HepG2 (cell line): Measurements from ENCODE around the gene TNFRSF9. TPM values are rescaled to one million over a fixed set of nuclear protein-coding genes. Genes with fewer than 3 reads are reported as not detected.
A peak's percentile ranks its signal among the peaks of the same experiment; 100 is the strongest.

Experiments
- ATF1 ChIP-seq: IDR thresholded peaks from 2 replicates; pipeline ENCODE4 v1.6.1; 2016; ENCODE audit warnings: mild to moderate bottlenecking, control low read depth
- CREB1 ChIP-seq, 2 experiments: fragments of 450-650 bp in 1 of 2; IDR thresholded peaks; 2 replicates each; pipeline ENCODE4 v1.6.1; 2016 to 2017; ENCODE audit warnings: control low read depth in 1 of 2, mild to moderate bottlenecking in 1 of 2, missing compliant biosample characterization in 1 of 2, missing genetic modification characterization in 1 of 2
- FOXO1 ChIP-seq: sonication (generic); formaldehyde crosslinking; IDR thresholded peaks from 2 replicates; pipeline ENCODE4 v1.4.0; 2020; ENCODE audit warnings: missing genetic modification reagents
- HIVEP1 ChIP-seq: sonication (generic); formaldehyde crosslinking; IDR thresholded peaks from 2 replicates; pipeline ENCODE4 v1.4.0; 2020; ENCODE audit warnings: mild to moderate bottlenecking, missing genetic modification reagents
- HMG20B ChIP-seq: conservative IDR thresholded peaks from 2 replicates; pipeline ENCODE4 v1.6.1; 2016; ENCODE audit warnings: missing genetic modification reagents, missing compliant biosample characterization
- IKZF4 ChIP-seq: sonication (generic); formaldehyde crosslinking; IDR thresholded peaks from 2 replicates; pipeline ENCODE4 v1.5.1; 2020; ENCODE audit warnings: borderline replicate concordance, mild to moderate bottlenecking, low read depth, missing genetic modification reagents; ENCODE audit errors: not compliant biosample characterization
- JUND ChIP-seq: sonication (generic); formaldehyde crosslinking; IDR thresholded peaks from 2 replicates; pipeline ENCODE4 v1.8.0; 2022; ENCODE audit warnings: mild to moderate bottlenecking, missing genetic modification reagents
- KDM4B ChIP-seq: sonication (generic); formaldehyde crosslinking; IDR thresholded peaks from 2 replicates; pipeline ENCODE4 v1.4.0; 2020; ENCODE audit warnings: missing genetic modification reagents
- NBN ChIP-seq: fragments of 450-650 bp; conservative IDR thresholded peaks from 2 replicates; pipeline ENCODE4 v1.6.1; 2017
- PHF20 ChIP-seq: sonication (generic); formaldehyde crosslinking; IDR thresholded peaks from 2 replicates; pipeline ENCODE4 v1.5.0; 2020; ENCODE audit warnings: mild to moderate bottlenecking, missing genetic modification reagents
- PHF21A ChIP-seq: sonication (generic); formaldehyde crosslinking; IDR thresholded peaks from 2 replicates; pipeline ENCODE4 v1.5.0; 2020; ENCODE audit warnings: mild to moderate bottlenecking, missing genetic modification reagents
- PTBP1 ChIP-seq: fragments of 200-400 bp; formaldehyde crosslinking; IDR thresholded peaks from 2 replicates; pipeline ENCODE4 v1.6.1; 2018; ENCODE audit warnings: low read length, low read depth; ENCODE audit not compliant: poor library complexity, severe bottlenecking
- SYNCRIP ChIP-seq: fragments of 200-400 bp; formaldehyde crosslinking; IDR thresholded peaks from 2 replicates; pipeline ENCODE4 v1.6.1; 2018; ENCODE audit warnings: mild to moderate bottlenecking, low read depth, low read length; ENCODE audit not compliant: insufficient read depth
- TGIF2 ChIP-seq: IDR thresholded peaks from 2 replicates; pipeline ENCODE4 v1.6.1; 2016; ENCODE audit warnings: control low read depth, missing compliant biosample characterization
- ZNF747 ChIP-seq: sonication (generic); formaldehyde crosslinking; IDR thresholded peaks from 2 replicates; pipeline ENCODE4 v1.8.1; 2023; ENCODE audit warnings: missing genetic modification reagents, mild to moderate bottlenecking, borderline replicate concordance
- polyA plus RNA-seq, 8 experiments: library from polyadenylated mRNA; depleted of rRNA in 3 of 8; stranded (reverse) in 7 of 8; unstranded in 1 of 8; fragments of >200 nt; fragmentation: Illumina TruSeq in 4 of 8; extraction: Trizol in 4 of 8; gene quantifications; 2 replicates each; pipeline versions ENCODE4 v1.2.1 to v1.2.3, GENCODE V29; 2011 to 2016; ENCODE audit warnings: low read depth in 4 of 8, missing spikeins in 1 of 8, mixed read lengths in 1 of 8; ENCODE audit not compliant: insufficient read depth in 1 of 8
- total RNA-seq, 5 experiments: library from RNA; depleted of rRNA; stranded (reverse); fragments of >200 nt; fragmentation: Illumina TruSeq; extraction: Trizol; gene quantifications; 2 replicates each; pipeline ENCODE4 v1.2.3, GENCODE V29; 2016; ENCODE audit warnings: low read depth in 1 of 5
- TF ChIP-seq, protein P1 (sequence below): sonication (generic); formaldehyde crosslinking; IDR thresholded peaks from 2 replicates; pipeline ENCODE4 v1.4.0; 2020; ENCODE audit warnings: mild to moderate bottlenecking, missing genetic modification reagents, borderline replicate concordance
- TF ChIP-seq, protein P2 (sequence below): sonication (generic); formaldehyde crosslinking; IDR thresholded peaks from 2 replicates; pipeline ENCODE4 v1.5.1; 2020; ENCODE audit warnings: mild to moderate bottlenecking, missing genetic modification reagents, moderate library complexity
- TF ChIP-seq, protein P3 (sequence below): sonication (generic); formaldehyde crosslinking; IDR thresholded peaks from 2 replicates; pipeline ENCODE4 v1.4.0; 2020; ENCODE audit warnings: missing genetic modification reagents, low read depth, mild to moderate bottlenecking, borderline replicate concordance
- TF ChIP-seq, protein P4 (sequence below): sonication (generic); formaldehyde crosslinking; conservative IDR thresholded peaks from 2 replicates; pipeline ENCODE4 v1.4.0; 2020; ENCODE audit warnings: missing genetic modification reagents

TNFRSF9 gene
- total and polyA plus RNA-seq, 2 of the 13 experiments (the other 11 are each of a cell fraction or from before 2014, with no cell fraction given) = 0.07 TPM; not detected in 1

DNA sequence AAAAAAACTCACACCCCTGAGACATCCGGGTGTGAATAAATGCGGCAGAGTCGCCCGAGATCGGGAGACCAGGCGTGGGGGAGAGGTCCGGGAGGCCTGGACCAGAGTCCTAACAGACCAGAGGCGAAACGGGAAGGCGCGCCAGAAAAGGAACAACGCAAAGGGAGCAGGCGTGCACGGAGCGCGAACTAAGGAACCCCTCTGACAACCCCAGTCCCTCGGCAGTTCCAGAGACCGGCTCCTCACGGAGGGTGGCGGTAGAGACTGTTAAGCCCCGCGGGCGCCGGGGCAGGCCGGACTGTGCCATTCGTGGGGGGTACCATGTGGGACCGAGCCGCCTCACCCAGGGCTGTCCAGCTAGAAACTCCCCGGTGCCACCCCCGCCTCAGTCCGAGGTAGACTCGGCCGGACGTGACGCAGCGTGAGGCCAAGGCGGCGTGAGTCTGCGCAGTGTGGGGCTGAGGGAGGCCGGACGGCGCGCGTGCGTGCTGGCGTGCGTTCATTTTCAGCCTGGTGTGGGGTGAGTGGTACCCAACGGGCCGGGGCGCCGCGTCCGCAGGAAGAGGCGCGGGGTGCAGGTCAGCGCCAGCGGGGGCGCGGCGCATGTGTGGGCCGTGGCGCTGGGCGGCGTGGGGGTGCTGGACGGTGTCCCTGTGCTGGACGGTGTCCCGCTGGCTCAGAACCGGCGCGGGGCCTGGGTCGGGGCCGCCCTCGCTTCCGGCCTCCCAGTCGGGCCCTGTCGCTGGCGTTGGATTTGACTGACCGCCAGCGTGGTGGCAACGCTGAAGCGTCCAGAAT, 20.8 kb upstream of the TNFRSF9 start, which contains the start of gene PARK7 (continued):
- TF ChIP-seq, protein P1, sequence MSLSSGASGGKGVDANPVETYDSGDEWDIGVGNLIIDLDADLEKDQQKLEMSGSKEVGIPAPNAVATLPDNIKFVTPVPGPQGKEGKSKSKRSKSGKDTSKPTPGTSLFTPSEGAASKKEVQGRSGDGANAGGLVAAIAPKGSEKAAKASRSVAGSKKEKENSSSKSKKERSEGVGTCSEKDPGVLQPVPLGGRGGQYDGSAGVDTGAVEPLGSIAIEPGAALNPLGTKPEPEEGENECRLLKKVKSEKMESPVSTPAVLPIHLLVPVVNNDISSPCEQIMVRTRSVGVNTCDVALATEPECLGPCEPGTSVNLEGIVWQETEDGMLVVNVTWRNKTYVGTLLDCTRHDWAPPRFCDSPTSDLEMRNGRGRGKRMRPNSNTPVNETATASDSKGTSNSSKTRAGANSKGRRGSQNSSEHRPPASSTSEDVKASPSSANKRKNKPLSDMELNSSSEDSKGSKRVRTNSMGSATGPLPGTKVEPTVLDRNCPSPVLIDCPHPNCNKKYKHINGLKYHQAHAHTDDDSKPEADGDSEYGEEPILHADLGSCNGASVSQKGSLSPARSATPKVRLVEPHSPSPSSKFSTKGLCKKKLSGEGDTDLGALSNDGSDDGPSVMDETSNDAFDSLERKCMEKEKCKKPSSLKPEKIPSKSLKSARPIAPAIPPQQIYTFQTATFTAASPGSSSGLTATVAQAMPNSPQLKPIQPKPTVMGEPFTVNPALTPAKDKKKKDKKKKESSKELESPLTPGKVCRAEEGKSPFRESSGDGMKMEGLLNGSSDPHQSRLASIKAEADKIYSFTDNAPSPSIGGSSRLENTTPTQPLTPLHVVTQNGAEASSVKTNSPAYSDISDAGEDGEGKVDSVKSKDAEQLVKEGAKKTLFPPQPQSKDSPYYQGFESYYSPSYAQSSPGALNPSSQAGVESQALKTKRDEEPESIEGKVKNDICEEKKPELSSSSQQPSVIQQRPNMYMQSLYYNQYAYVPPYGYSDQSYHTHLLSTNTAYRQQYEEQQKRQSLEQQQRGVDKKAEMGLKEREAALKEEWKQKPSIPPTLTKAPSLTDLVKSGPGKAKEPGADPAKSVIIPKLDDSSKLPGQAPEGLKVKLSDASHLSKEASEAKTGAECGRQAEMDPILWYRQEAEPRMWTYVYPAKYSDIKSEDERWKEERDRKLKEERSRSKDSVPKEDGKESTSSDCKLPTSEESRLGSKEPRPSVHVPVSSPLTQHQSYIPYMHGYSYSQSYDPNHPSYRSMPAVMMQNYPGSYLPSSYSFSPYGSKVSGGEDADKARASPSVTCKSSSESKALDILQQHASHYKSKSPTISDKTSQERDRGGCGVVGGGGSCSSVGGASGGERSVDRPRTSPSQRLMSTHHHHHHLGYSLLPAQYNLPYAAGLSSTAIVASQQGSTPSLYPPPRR (CRISPR knock-in tag) = peak; percentile 63; the same call in 1 of the 2 replicates
- peak; percentile 33; the same call in 1 of the 2 replicates for TF ChIP-seq JUND (CRISPR knock-in tag)
- peak; percentile 91 for TF ChIP-seq CREB1 (IDR thresholded peaks at IDR 0.05)
- TF ChIP-seq CREB1 (CRISPR knock-in tag; IDR thresholded peaks at IDR 0.05) = peak; percentile 98
- no peak for TF ChIP-seq KDM4B (CRISPR knock-in tag)
- no peak for TF ChIP-seq NBN
- TF ChIP-seq, protein P2, sequence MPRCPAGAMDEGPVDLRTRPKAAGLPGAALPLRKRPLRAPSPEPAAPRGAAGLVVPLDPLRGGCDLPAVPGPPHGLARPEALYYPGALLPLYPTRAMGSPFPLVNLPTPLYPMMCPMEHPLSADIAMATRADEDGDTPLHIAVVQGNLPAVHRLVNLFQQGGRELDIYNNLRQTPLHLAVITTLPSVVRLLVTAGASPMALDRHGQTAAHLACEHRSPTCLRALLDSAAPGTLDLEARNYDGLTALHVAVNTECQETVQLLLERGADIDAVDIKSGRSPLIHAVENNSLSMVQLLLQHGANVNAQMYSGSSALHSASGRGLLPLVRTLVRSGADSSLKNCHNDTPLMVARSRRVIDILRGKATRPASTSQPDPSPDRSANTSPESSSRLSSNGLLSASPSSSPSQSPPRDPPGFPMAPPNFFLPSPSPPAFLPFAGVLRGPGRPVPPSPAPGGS = peak; percentile 98
- TF ChIP-seq HIVEP1 (CRISPR knock-in tag) = peak; percentile 65; the same call in 1 of the 2 replicates
- TF ChIP-seq, protein P3, sequence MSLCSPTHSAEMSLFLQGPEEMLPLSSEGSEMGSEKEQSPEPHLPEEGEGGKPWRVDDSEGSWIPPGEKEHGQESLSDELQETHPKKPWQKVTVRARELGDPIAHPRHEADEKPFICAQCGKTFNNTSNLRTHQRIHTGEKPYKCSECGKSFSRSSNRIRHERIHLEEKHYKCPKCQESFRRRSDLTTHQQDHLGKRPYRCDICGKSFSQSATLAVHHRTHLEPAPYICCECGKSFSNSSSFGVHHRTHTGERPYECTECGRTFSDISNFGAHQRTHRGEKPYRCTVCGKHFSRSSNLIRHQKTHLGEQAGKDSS (CRISPR knock-in tag) = peak; percentile 85; the same call in 1 of the 2 replicates
- peak; percentile 36; the same call in 1 of the 2 replicates for TF ChIP-seq TGIF2 (CRISPR knock-in tag)
- TF ChIP-seq, protein P4, sequence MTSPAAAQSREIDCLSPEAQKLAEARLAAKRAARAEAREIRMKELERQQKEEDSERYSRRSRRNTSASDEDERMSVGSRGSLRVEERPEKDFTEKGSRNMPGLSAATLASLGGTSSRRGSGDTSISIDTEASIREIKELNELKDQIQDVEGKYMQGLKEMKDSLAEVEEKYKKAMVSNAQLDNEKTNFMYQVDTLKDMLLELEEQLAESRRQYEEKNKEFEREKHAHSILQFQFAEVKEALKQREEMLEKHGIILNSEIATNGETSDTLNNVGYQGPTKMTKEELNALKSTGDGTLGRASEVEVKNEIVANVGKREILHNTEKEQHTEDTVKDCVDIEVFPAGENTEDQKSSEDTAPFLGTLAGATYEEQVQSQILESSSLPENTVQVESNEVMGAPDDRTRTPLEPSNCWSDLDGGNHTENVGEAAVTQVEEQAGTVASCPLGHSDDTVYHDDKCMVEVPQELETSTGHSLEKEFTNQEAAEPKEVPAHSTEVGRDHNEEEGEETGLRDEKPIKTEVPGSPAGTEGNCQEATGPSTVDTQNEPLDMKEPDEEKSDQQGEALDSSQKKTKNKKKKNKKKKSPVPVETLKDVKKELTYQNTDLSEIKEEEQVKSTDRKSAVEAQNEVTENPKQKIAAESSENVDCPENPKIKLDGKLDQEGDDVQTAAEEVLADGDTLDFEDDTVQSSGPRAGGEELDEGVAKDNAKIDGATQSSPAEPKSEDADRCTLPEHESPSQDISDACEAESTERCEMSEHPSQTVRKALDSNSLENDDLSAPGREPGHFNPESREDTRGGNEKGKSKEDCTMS (CRISPR knock-in tag) = no peak
- TF ChIP-seq IKZF4 (CRISPR knock-in tag) = no peak
- peak; percentile 54 for TF ChIP-seq PTBP1
- peak; percentile 82; the same call in 1 of the 2 replicates for TF ChIP-seq ZNF747
- peak; percentile 49 for TF ChIP-seq FOXO1 (CRISPR knock-in tag)
- peak; percentile 88 for TF ChIP-seq PHF20
- TF ChIP-seq PHF21A = peak; percentile 95
- TF ChIP-seq SYNCRIP = no peak
- peak; percentile 75 for TF ChIP-seq ATF1
- no peak for TF ChIP-seq HMG20B (CRISPR knock-in tag)
